Measurements from ENCODE around the gene INHBE.

The INHBE gene

DNA sequence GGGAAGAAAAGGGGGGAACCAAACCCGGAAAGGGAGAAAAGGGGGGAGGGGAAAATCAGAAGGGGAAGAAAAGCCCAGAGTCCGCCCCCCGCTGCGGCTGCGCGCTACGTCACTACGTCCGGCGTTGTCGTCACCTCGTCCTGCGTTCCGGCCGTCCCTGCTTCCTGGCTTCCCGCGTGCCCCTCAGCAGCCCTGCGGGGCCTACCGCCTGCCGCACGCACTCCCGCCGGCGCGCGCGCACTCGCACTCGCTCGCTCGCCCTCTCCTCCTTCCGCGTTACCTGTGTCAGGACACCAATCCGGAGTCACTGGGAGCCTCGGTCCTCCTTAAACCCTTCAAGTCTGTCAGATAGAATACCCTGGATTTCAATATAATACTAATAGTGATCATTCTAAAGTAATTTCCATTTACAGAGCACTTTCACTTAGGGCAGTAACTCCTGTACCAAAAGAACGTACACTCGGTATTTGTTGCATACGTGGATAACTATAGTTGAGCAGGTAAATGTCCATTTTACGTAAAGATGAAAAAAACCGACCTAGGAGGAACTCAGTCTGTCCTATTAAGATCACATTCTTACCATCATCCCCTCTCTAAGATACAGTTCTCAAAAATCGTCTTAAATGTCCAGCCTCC, 24.1 kb upstream of the INHBE start, which contains the start of gene R3HDM2 (continued):
- TF ChIP-seq, protein P1, sequence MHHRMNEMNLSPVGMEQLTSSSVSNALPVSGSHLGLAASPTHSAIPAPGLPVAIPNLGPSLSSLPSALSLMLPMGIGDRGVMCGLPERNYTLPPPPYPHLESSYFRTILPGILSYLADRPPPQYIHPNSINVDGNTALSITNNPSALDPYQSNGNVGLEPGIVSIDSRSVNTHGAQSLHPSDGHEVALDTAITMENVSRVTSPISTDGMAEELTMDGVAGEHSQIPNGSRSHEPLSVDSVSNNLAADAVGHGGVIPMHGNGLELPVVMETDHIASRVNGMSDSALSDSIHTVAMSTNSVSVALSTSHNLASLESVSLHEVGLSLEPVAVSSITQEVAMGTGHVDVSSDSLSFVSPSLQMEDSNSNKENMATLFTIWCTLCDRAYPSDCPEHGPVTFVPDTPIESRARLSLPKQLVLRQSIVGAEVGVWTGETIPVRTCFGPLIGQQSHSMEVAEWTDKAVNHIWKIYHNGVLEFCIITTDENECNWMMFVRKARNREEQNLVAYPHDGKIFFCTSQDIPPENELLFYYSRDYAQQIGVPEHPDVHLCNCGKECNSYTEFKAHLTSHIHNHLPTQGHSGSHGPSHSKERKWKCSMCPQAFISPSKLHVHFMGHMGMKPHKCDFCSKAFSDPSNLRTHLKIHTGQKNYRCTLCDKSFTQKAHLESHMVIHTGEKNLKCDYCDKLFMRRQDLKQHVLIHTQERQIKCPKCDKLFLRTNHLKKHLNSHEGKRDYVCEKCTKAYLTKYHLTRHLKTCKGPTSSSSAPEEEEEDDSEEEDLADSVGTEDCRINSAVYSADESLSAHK (tag by site-specific recombination; IDR thresholded peaks at IDR 0.05), result no peak
- no peak for TF ChIP-seq ZNF544 (tag by site-specific recombination; IDR thresholded peaks at IDR 0.05)
- no peak for TF ChIP-seq ZNF48 (tag by site-specific recombination; IDR thresholded peaks at IDR 0.05)
- no peak for TF ChIP-seq ZNF558 (tag by site-specific recombination; IDR thresholded peaks at IDR 0.05)
- no peak for TF ChIP-seq ZNF707 (tag by site-specific recombination; IDR thresholded peaks at IDR 0.05)
- TF ChIP-seq, protein P2, sequence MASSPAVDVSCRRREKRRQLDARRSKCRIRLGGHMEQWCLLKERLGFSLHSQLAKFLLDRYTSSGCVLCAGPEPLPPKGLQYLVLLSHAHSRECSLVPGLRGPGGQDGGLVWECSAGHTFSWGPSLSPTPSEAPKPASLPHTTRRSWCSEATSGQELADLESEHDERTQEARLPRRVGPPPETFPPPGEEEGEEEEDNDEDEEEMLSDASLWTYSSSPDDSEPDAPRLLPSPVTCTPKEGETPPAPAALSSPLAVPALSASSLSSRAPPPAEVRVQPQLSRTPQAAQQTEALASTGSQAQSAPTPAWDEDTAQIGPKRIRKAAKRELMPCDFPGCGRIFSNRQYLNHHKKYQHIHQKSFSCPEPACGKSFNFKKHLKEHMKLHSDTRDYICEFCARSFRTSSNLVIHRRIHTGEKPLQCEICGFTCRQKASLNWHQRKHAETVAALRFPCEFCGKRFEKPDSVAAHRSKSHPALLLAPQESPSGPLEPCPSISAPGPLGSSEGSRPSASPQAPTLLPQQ (tag by site-specific recombination; IDR thresholded peaks at IDR 0.05), result peak; percentile 83
- TF ChIP-seq, protein P3, sequence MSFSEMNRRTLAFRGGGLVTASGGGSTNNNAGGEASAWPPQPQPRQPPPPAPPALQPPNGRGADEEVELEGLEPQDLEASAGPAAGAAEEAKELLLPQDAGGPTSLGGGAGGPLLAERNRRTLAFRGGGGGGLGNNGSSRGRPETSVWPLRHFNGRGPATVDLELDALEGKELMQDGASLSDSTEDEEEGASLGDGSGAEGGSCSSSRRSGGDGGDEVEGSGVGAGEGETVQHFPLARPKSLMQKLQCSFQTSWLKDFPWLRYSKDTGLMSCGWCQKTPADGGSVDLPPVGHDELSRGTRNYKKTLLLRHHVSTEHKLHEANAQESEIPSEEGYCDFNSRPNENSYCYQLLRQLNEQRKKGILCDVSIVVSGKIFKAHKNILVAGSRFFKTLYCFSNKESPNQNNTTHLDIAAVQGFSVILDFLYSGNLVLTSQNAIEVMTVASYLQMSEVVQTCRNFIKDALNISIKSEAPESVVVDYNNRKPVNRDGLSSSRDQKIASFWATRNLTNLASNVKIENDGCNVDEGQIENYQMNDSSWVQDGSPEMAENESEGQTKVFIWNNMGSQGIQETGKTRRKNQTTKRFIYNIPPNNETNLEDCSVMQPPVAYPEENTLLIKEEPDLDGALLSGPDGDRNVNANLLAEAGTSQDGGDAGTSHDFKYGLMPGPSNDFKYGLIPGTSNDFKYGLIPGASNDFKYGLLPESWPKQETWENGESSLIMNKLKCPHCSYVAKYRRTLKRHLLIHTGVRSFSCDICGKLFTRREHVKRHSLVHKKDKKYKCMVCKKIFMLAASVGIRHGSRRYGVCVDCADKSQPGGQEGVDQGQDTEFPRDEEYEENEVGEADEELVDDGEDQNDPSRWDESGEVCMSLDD (tag by site-specific recombination; IDR thresholded peaks at IDR 0.05), result no peak
- TF ChIP-seq SETDB1 (IDR thresholded peaks at IDR 0.05; ENCODE audit: insufficient read length, low read length), result no peak
- TF ChIP-seq ZNF37A (tag by site-specific recombination; IDR thresholded peaks at IDR 0.05), result no peak
- no peak for TF ChIP-seq ZNF530 (tag by site-specific recombination; IDR thresholded peaks at IDR 0.05; ENCODE audit: low read depth)
- TF ChIP-seq, protein P4, sequence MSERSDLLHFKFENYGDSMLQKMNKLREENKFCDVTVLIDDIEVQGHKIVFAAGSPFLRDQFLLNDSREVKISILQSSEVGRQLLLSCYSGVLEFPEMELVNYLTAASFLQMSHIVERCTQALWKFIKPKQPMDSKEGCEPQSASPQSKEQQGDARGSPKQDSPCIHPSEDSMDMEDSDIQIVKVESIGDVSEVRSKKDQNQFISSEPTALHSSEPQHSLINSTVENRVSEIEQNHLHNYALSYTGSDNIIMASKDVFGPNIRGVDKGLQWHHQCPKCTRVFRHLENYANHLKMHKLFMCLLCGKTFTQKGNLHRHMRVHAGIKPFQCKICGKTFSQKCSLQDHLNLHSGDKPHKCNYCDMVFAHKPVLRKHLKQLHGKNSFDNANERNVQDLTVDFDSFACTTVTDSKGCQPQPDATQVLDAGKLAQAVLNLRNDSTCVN (tag by site-specific recombination; optimal IDR thresholded peaks at IDR 0.05), result peak; percentile 98
- TF ChIP-seq ZNF404 (tag by site-specific recombination; IDR thresholded peaks at IDR 0.05), result no peak
- no peak; the same call in 1 of the 2 replicates for TF ChIP-seq ZNF214 (tag by site-specific recombination; IDR thresholded peaks at IDR 0.05; ENCODE audit: borderline replicate concordance)
- TF ChIP-seq, protein P5, sequence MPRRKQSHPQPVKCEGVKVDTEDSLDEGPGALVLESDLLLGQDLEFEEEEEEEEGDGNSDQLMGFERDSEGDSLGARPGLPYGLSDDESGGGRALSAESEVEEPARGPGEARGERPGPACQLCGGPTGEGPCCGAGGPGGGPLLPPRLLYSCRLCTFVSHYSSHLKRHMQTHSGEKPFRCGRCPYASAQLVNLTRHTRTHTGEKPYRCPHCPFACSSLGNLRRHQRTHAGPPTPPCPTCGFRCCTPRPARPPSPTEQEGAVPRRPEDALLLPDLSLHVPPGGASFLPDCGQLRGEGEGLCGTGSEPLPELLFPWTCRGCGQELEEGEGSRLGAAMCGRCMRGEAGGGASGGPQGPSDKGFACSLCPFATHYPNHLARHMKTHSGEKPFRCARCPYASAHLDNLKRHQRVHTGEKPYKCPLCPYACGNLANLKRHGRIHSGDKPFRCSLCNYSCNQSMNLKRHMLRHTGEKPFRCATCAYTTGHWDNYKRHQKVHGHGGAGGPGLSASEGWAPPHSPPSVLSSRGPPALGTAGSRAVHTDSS (tag by site-specific recombination; IDR thresholded peaks at IDR 0.05), result no peak
- no peak for TF ChIP-seq ZSCAN16 (tag by site-specific recombination; IDR thresholded peaks at IDR 0.05)
- TF ChIP-seq SCRT2 (tag by site-specific recombination; IDR thresholded peaks at IDR 0.05), result peak; percentile 28; the same call in 1 of the 2 replicates
- TF ChIP-seq, protein P6, sequence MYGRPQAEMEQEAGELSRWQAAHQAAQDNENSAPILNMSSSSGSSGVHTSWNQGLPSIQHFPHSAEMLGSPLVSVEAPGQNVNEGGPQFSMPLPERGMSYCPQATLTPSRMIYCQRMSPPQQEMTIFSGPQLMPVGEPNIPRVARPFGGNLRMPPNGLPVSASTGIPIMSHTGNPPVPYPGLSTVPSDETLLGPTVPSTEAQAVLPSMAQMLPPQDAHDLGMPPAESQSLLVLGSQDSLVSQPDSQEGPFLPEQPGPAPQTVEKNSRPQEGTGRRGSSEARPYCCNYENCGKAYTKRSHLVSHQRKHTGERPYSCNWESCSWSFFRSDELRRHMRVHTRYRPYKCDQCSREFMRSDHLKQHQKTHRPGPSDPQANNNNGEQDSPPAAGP (tag by site-specific recombination; IDR thresholded peaks at IDR 0.05), result peak; percentile 47
- TF ChIP-seq, protein P7, sequence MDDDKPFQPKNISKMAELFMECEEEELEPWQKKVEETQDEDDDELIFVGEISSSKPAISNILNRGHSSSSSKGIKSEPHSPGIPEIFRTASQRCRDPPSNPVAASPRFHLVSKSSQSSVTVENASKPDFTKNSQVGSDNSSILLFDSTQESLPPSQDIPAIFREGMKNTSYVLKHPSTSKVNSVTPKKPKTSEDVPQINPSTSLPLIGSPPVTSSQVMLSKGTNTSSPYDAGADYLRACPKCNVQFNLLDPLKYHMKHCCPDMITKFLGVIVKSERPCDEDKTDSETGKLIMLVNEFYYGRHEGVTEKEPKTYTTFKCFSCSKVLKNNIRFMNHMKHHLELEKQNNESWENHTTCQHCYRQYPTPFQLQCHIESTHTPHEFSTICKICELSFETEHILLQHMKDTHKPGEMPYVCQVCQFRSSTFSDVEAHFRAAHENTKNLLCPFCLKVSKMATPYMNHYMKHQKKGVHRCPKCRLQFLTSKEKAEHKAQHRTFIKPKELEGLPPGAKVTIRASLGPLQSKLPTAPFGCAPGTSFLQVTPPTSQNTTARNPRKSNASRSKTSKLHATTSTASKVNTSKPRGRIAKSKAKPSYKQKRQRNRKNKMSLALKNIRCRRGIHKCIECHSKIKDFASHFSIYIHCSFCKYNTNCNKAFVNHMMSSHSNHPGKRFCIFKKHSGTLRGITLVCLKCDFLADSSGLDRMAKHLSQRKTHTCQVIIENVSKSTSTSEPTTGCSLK (tag by site-specific recombination; IDR thresholded peaks at IDR 0.05), result no peak
- TF ChIP-seq TCF7L2 (IDR thresholded peaks at IDR 0.05; ENCODE audit: borderline replicate concordance, low read depth, low read length), result no peak
- TF ChIP-seq ZNF677 (tag by site-specific recombination; IDR thresholded peaks at IDR 0.05), result no peak
- TF ChIP-seq ZNF621 (tag by site-specific recombination; IDR thresholded peaks at IDR 0.05), result no peak
- TF ChIP-seq, protein P8, sequence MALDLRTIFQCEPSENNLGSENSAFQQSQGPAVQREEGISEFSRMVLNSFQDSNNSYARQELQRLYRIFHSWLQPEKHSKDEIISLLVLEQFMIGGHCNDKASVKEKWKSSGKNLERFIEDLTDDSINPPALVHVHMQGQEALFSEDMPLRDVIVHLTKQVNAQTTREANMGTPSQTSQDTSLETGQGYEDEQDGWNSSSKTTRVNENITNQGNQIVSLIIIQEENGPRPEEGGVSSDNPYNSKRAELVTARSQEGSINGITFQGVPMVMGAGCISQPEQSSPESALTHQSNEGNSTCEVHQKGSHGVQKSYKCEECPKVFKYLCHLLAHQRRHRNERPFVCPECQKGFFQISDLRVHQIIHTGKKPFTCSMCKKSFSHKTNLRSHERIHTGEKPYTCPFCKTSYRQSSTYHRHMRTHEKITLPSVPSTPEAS (tag by site-specific recombination; IDR thresholded peaks at IDR 0.05), result no peak
- no peak for TF ChIP-seq MEIS1 (CRISPR knock-in tag; IDR thresholded peaks at IDR 0.05; ENCODE audit: borderline replicate concordance)
- peak; percentile 95 for TF ChIP-seq ZXDB (tag by site-specific recombination; IDR thresholded peaks at IDR 0.05)

Data from HEK293 (cell line).